Chondrocyte (in vitro differentiated cells): ENCODE measurements around the gene GNG7. TPM values are rescaled to one million over a fixed set of nuclear protein-coding genes. Genes with fewer than 3 reads are reported as not detected.

Experiments
- DNase-seq: peaks from one replicate; pipeline ENCODE4 v3.0.0; 2021; ENCODE audit warnings: mixed read lengths, low spot score
- H3K27ac Mint-ChIP-seq: one replicate; pipeline ENCODE4 v1.8.0; 2021; ENCODE audit warnings: mild to moderate bottlenecking, moderate library complexity, mixed read lengths; ENCODE audit not compliant: unreplicated experiment
- H3K27me3 Mint-ChIP-seq: 2 replicates; pipeline ENCODE4 v1.8.0; 2021; ENCODE audit warnings: low read depth, mixed read lengths
- H3K36me3 Mint-ChIP-seq: 2 replicates; pipeline ENCODE4 v1.8.0; 2021; ENCODE audit warnings: low read depth, mixed read lengths
- H3K4me1 Mint-ChIP-seq: 2 replicates; pipeline ENCODE4 v1.8.0; 2021; ENCODE audit warnings: low read depth, mild to moderate bottlenecking, mixed read lengths
- H3K4me3 Mint-ChIP-seq: one replicate; pipeline ENCODE4 v1.8.0; 2021; ENCODE audit warnings: mild to moderate bottlenecking, moderate library complexity, mixed read lengths; ENCODE audit not compliant: unreplicated experiment
- H3K9me3 Mint-ChIP-seq: 2 replicates; pipeline ENCODE4 v1.8.0; 2021; ENCODE audit warnings: low read depth, mixed read lengths
- CTCF ChIP-seq: fragments of 200-600 bp; sonication (generic); IDR thresholded peaks from 2 replicates; pipeline ENCODE4 v1.5.0; 2021; ENCODE audit warnings: antibody characterized with exemption, mild to moderate bottlenecking, moderate library complexity
- total RNA-seq: library from RNA; stranded (reverse); gene quantifications from 3 replicates; pipeline ENCODE4 v1.2.1, GENCODE V29; 2021

Gene GNG7
- total RNA-seq, 1 donor from 2014 or later = 1.9 TPM

- H3K9me3 Mint-ChIP-seq = no peaks in the 10 kb centered on the region
- TF ChIP-seq CTCF = no peak
- H3K4me1 Mint-ChIP-seq = peaks cover 50% of the 10 kb centered on the region
- H3K4me3 Mint-ChIP-seq = no peak overlapping the region
- H3K27me3 Mint-ChIP-seq = no peaks in the 10 kb centered on the region
- DNase-seq = peak; percentile 20
- no peak overlapping the region for H3K27ac Mint-ChIP-seq
- no peaks in the 10 kb centered on the region for H3K36me3 Mint-ChIP-seq
Measured at GRCh38 chr19:2616741-2617392, 85.6 kb downstream of the GNG7 start.

GRCh38 chr19:2615782-2616181 lies 86.7 kb downstream of the GNG7 start:
- no peak overlapping the region for H3K27ac Mint-ChIP-seq
- H3K4me1 Mint-ChIP-seq = peaks cover 53% of the 10 kb centered on the region
- no peaks in the 10 kb centered on the region for H3K9me3 Mint-ChIP-seq
- H3K36me3 Mint-ChIP-seq = no peaks in the 10 kb centered on the region
- no peak for DNase-seq
- TF ChIP-seq CTCF = no peak
- no peaks in the 10 kb centered on the region for H3K27me3 Mint-ChIP-seq
- H3K4me3 Mint-ChIP-seq = no peak overlapping the region

GRCh38 chr19:2613507-2614295 lies 88.8 kb downstream of the GNG7 start:
- no peaks in the 10 kb centered on the region for H3K9me3 Mint-ChIP-seq
- no peaks in the 10 kb centered on the region for H3K36me3 Mint-ChIP-seq

GRCh38 chr19:2612619-2613249 lies 89.8 kb downstream of the GNG7 start:
- H3K4me1 Mint-ChIP-seq = peaks cover 51% of the 10 kb centered on the region
- H3K27ac Mint-ChIP-seq = peak overlapping the region; percentile 84
- no peaks in the 10 kb centered on the region for H3K36me3 Mint-ChIP-seq
- H3K27me3 Mint-ChIP-seq = no peaks in the 10 kb centered on the region
- peak; percentile 32 for DNase-seq
- H3K9me3 Mint-ChIP-seq = no peaks in the 10 kb centered on the region
- no peak overlapping the region for H3K4me3 Mint-ChIP-seq
- no peak for TF ChIP-seq CTCF

More at GRCh38 chr19:2613507-2614295, 88.8 kb downstream of the GNG7 start:
- DNase-seq = peak; percentile 72
- Mint-ChIP-seq H3K27ac (peak overlapping the region; percentile 77), H3K27me3 (no peaks in the 10 kb centered on the region), H3K4me1 (peaks cover 56% of the 10 kb centered on the region), H3K4me3 (peak overlapping the region; percentile 35)
- TF ChIP-seq CTCF = peak; percentile 93
